WTC11 (cell line): ENCODE results near the gene C1orf174.

Source experiments
- ATF1 ChIP-seq: sonication (generic); formaldehyde crosslinking; IDR thresholded peaks from 2 replicates; pipeline ENCODE4 v1.8.1; 2023; ENCODE audit warnings: mild to moderate bottlenecking, moderate library complexity, missing genetic modification reagents
- ETV6 ChIP-seq: sonication (generic); formaldehyde crosslinking; IDR thresholded peaks from 2 replicates; pipeline ENCODE4 v1.8.1; 2022; ENCODE audit warnings: mild to moderate bottlenecking, missing genetic modification reagents
- FOXP1 ChIP-seq: sonication (generic); formaldehyde crosslinking; IDR thresholded peaks from 2 replicates; pipeline ENCODE4 v1.8.0; 2022; ENCODE audit warnings: missing genetic modification reagents, mild to moderate bottlenecking, moderate library complexity, borderline replicate concordance
- GABPB1 ChIP-seq: sonication (generic); formaldehyde crosslinking; IDR thresholded peaks from 2 replicates; pipeline ENCODE4 v1.8.1; 2023; ENCODE audit warnings: mild to moderate bottlenecking, missing genetic modification reagents
- ZNF317 ChIP-seq: sonication (generic); formaldehyde crosslinking; IDR thresholded peaks from 2 replicates; pipeline ENCODE4 v1.8.1; 2023; ENCODE audit warnings: low read depth, mild to moderate bottlenecking, moderate library complexity, missing genetic modification reagents, borderline replicate concordance
- TF ChIP-seq, protein P1 (sequence below): sonication (generic); formaldehyde crosslinking; IDR thresholded peaks from 2 replicates; pipeline ENCODE4 v1.8.0; 2022; ENCODE audit warnings: mild to moderate bottlenecking, missing genetic modification reagents
- TF ChIP-seq, protein P2 (sequence below): fragments of 200-600 bp; IDR thresholded peaks from 2 replicates; pipeline ENCODE4 v1.8.0; 2022; ENCODE audit warnings: antibody characterized with exemption

DNA sequence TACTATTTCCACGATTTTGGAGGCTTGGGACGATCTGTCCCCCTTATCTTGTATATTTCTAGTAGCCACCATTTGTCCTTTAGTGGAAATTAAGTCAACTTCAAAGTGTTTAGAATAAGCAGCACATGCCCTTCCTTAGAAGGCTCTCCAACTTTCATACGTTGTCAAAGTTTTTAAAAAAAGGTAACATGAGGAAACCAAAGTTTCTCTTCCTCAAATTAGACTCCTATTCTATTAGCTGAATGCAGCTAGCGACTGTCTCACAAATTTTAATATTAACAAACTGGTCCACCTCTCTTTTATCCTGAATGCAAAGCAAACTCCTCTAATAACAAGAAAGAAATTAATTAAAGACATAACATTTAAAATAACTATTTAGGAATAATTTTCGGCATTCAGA is 6.9 kb downstream of the C1orf174 start:
- TF ChIP-seq, protein P1, sequence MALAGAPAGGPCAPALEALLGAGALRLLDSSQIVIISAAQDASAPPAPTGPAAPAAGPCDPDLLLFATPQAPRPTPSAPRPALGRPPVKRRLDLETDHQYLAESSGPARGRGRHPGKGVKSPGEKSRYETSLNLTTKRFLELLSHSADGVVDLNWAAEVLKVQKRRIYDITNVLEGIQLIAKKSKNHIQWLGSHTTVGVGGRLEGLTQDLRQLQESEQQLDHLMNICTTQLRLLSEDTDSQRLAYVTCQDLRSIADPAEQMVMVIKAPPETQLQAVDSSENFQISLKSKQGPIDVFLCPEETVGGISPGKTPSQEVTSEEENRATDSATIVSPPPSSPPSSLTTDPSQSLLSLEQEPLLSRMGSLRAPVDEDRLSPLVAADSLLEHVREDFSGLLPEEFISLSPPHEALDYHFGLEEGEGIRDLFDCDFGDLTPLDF, result no peak
- TF ChIP-seq ZNF317 (CRISPR knock-in tag) (no peak), FOXP1 (CRISPR knock-in tag) (no peak), GABPB1 (CRISPR knock-in tag) (no peak), ATF1 (CRISPR knock-in tag) (no peak), ETV6 (CRISPR knock-in tag) (no peak)
- TF ChIP-seq, protein P2, sequence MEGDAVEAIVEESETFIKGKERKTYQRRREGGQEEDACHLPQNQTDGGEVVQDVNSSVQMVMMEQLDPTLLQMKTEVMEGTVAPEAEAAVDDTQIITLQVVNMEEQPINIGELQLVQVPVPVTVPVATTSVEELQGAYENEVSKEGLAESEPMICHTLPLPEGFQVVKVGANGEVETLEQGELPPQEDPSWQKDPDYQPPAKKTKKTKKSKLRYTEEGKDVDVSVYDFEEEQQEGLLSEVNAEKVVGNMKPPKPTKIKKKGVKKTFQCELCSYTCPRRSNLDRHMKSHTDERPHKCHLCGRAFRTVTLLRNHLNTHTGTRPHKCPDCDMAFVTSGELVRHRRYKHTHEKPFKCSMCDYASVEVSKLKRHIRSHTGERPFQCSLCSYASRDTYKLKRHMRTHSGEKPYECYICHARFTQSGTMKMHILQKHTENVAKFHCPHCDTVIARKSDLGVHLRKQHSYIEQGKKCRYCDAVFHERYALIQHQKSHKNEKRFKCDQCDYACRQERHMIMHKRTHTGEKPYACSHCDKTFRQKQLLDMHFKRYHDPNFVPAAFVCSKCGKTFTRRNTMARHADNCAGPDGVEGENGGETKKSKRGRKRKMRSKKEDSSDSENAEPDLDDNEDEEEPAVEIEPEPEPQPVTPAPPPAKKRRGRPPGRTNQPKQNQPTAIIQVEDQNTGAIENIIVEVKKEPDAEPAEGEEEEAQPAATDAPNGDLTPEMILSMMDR, result no peak
